ENCODE results near the gene MICA.
"Not testable (repeated sequence)": the region's sequence is repeated elsewhere in the genome, so short reads cannot be mapped to it uniquely, and the experiment has no call there.

Gene MICA

GRCh38 chr6:31414771-31415265 is 11.4 kb downstream of the MICA start:
- no peak for DNase-seq

- DNase-seq, result no peak
Observed at GRCh38 chr6:31416394-31417014, 13.1 kb downstream of the MICA start.

GRCh38 chr6:31418251-31418650 is 14.9 kb downstream of the MICA start:
- no peak for DNase-seq

GRCh38 chr6:31419842-31420241 is 16.4 kb downstream of the MICA start:
- no peak for DNase-seq

GRCh38 chr6:31420546-31420945 is 17.2 kb downstream of the MICA start:
- no peak for DNase-seq

DNA sequence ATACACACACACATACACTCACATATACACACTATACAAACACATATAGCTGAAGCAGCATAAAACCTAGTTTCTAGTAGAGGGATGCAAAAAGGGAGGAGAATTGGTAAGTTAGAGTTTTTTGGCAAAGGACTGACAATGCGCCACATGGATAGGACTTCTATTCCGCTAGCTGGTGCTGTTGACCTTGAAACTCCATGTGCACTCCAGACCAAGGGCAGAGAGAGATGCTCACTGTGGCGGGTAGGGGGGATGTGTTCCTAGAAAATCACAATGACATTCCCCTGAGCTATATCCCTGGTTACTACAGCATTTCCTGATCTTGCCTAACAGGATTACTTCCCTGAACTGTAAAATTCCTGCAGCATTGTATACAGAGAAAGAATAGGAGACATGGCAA is 19.2 kb downstream of the MICA start:
- no peak for DNase-seq

GRCh38 chr6:31423550-31423949 is 20.2 kb downstream of the MICA start:
- no peak for DNase-seq

DNA sequence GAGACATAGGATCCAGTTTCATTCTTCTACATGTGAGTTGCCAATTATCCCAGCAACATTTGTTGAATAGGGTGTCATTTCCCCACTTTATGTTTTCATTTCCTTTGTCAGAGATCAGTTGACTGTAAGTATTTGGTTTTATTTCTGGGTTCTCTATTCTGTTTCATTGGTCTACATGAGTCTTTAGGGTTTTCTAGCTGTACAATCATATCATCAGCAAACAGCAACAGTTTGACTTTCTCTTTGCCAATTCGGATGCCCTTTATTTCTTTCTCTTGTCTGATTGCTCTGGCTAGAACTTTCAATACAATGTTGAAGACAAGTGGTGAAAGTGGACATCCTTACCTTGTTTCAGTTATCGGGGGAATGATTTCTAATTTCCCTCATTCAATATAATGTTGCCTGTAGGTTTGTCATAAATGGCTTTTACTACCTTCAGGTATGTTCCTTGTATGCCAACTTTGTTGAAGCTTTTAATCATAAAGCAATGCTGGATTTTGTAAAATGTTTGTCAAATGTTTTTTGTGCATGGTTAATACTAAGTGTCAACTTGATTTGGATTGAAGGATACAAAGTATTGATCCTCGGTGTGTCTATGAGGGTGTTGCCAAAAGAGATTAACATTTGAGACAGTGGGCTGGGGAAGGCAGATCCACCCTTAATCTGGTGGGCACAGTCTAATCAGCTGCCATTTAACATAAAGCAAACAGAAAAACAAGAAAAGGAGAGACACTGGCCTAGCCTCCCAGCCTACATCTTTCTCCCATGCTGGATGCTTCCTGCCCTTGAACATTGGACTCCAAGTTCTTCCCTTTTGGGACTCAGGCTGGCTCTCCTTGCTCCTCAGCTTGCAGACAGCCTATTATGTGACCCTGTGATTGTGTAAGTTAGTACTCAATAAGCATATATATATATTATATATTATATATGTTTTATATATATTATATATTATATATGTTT is 23.3 kb downstream of the MICA start:
- no peak for DNase-seq

DNA sequence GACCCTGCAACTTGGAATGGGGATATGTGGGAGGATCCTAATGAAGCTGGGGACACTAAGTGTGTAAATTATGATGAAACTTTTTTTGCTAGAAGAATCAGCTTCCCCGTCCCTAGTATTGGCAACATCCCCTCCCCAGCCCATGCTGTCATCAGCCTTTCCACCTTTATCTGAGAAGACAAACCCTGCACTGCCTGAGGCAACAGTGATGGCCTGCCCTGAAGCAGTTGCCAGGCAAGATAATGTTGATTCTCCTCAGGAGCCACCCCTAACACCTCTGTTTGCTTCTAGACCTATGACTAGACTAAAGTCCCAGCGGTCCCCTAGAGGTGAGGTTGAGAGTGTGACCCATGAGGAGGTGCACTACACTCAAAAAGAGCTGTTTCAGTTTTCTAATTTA is 27.1 kb downstream of the MICA start:
- DNase-seq, result no peak

DNA sequence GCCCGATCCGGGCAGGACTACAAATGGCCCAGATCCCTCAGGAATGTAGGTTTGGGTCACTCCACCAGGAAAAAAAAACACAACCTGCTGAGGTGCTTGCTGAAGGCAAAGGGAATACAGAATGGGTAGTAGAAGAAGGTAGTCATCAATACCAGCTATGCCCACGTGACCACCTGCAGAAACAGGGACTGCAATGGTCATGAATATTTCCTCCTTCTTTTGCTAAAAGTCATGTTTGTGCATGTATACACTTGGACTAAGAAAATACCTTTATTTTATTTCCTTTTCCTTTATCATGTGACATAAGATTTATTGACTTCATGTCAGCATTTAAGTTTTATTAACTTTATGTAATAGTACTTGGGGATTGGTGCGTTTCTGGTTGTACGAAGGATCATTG is 31.7 kb downstream of the MICA start:
- DNase-seq, result not testable (repeated sequence)

DNA sequence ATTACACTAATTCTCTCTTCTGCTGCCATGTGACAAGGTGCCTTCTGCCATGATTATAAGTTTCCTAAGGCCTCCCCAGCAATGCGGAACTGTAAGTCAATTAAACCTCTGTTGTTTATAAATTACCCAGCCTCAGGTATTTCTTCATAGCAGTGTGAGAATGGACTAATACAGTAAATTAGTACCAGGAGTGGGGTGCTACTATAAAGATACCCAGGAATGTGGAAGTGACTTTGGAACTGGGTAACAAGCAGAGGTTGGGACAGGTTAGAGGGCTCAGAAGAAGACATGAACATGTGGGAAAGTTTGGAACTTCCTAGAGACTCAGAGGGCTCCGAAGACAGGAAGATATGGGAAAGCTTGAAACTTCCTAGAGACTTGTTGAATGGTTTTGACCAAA is 34.8 kb downstream of the MICA start:
- DNase-seq, result no peak

DNA sequence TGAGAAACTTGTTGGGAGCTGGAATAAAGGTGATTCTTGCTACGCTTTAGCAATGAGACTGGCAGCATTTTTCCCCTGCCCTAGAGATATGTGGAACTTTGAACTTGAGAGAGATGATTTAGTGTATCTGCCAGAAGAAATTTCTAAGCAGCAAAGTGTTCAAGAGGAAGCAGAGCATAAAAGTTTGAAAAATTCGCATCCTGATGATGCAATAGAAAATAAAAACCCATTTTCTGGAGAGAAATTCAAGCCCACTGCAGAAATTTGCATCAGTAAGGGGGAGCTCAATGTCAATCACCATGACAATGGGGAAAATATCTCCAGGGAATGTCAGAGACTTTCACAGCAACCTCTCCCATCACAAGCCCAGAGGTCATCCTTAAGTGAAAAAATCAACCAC is 35.3 kb downstream of the MICA start:
- DNase-seq, result no peak

GRCh38 chr6:31441365-31442267 is 38.2 kb downstream of the MICA start:
- DNase-seq, result peak; percentile 63

DNA sequence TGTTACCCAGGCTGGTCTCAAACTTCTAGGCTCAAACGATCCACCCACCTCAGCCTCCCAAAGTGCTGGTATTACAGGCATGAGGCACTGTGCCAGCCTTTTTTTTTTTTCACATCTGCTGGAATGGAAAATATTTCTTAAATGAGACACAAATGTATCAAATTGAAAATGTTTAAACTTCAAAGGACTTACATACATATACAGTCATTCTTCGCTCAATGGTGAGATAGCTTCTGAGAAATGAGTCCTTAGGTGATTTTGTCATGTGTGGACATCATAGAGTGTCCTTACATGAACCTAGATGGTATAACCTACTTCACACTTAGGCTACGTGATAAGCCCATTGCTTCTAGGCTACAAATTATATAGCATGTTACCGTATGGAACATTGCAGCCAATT is 43.1 kb downstream of the MICA start:
- no peak for DNase-seq

- not testable (repeated sequence) for DNase-seq
Observed at GRCh38 chr6:31446999-31447789, 43.8 kb downstream of the MICA start.

DNA sequence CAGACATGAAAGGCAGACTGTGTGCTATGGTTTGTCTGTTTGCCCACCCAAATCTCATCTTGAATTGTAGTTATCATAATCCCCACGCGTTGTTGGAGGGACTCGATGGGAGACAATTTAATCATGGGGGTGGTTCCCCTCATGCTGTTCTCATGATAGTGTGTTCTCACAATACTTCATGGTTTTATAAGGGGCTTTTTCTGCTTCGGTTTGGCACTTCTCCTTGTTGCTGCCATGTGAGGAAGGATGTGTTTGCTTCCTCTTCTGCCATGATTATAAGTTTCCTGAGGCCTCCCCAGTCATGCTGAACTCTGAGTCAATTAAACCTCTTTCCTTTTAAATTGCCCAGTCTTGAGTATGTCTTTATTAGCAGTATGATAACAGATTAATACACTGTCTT is 47.4 kb downstream of the MICA start:
- DNase-seq, result no peak

GRCh38 chr6:31452859-31453258 is 49.5 kb downstream of the MICA start:
- no peak for DNase-seq

DNA sequence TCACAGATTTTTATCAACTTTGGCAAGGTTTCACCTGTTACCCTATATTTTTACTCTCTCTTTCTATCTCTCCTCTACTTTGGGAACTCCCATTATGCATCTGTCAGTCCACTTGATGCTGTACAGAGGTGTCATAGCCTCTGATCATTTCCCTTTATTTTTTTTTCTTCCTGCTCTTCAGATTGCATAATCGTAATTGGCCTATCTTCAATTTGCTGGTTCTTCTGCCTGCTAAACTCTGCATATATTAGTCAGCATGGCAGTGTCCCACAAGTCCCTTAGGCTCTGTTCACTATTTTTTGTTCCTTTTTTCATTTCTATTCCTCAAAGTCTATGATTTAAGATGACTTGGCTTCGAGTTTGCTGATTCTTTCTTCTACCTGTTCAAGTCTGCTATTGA is 49.9 kb downstream of the MICA start:
- DNase-seq, result no peak

DNA sequence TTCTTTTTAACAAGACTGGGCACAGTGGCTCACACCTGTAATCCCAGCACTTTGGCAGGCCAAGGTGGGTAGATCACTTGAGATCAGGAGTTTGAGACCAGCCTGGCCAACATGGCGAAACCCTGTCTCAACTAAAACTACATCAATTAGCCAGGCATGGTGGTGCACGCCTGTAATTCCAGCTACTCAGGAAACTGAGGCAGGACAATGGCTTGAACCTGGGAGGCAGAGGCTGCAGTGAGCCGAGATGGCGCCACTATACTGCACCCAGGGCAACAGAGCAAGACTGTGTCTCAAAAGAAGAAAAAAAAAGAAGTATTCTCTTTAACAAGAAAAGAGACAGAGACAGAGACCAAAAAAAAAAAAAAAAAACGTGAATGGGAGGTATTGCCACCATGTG is 56.5 kb downstream of the MICA start:
- not testable (repeated sequence) for DNase-seq

GRCh38 chr6:31460361-31461025 is 57.1 kb downstream of the MICA start:
- no peak for DNase-seq

Measured in 8988T (cell line).